Measurements from ENCODE around the gene BTBD2.

The BTBD2 gene

GRCh38 chr19:2054763-2055162 is 39.2 kb upstream of the BTBD2 start:
- H3K4me3 ChIP-seq (ENCODE audit: severe bottlenecking): no peak overlapping the region
- TF ChIP-seq, protein P1, sequence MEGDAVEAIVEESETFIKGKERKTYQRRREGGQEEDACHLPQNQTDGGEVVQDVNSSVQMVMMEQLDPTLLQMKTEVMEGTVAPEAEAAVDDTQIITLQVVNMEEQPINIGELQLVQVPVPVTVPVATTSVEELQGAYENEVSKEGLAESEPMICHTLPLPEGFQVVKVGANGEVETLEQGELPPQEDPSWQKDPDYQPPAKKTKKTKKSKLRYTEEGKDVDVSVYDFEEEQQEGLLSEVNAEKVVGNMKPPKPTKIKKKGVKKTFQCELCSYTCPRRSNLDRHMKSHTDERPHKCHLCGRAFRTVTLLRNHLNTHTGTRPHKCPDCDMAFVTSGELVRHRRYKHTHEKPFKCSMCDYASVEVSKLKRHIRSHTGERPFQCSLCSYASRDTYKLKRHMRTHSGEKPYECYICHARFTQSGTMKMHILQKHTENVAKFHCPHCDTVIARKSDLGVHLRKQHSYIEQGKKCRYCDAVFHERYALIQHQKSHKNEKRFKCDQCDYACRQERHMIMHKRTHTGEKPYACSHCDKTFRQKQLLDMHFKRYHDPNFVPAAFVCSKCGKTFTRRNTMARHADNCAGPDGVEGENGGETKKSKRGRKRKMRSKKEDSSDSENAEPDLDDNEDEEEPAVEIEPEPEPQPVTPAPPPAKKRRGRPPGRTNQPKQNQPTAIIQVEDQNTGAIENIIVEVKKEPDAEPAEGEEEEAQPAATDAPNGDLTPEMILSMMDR (IDR thresholded peaks at IDR 0.05; ENCODE audit: poor library complexity, severe bottlenecking): no peak
- ATAC-seq (ENCODE audit: low read depth): no peak
- peaks cover 40% of the 10 kb centered on the region for H3K4me1 ChIP-seq (ENCODE audit: insufficient read depth, poor library complexity, severe bottlenecking)
- no peak for DNase-seq (ENCODE audit: low spot score)
- H3K27ac ChIP-seq (ENCODE audit: poor library complexity, severe bottlenecking): peak overlapping the region; percentile 97
- no peaks in the 10 kb centered on the region for H3K27me3 ChIP-seq (ENCODE audit: insufficient read depth, poor library complexity, severe bottlenecking)
- H3K36me3 ChIP-seq (ENCODE audit: low read depth): peaks cover 8% of the 10 kb centered on the region
- H3K9me3 ChIP-seq (ENCODE audit: severe bottlenecking): no peaks in the 10 kb centered on the region

DNA sequence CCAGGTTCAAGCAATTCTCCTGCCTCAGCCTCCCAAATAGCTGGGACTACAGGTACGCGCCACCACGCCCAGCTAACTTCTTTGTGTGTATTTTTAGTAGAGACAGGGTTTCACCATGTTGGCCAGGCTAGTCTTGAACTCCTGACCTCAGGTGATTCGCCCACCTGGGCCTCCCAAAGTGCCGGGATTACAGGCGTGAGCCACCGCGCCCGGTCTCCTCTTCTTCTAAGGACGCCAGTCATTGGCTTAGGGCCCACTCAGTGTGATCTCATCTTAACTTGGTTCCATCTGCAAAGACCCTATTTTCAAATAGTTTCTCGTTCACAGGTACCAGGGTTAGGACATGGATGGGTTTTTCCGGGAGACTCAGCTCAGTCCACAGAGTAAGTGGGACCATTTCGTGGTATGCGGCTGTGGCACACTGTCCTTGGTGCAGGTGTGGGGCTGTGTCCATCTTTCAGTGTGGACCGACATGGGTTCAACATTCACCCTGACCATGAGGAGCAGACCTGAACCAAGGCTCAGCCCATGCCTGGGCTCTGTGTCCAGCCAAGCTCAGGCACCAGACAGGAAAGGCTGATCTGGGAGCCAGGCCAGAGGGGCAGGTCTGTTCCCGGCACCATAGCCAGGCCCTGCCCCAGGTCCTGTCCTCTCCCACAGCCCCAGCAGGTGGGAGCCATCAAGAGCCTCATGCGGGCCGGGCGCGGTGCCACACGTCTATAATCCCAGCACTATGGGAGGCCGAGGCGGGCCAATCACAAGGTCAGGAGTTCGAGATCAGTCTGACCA is 38.3 kb upstream of the BTBD2 start:
- Histone ChIP-seq H3K36me3 (ENCODE audit: low read depth) (peaks cover 18% of the 10 kb centered on the region), H3K27me3 (ENCODE audit: insufficient read depth, poor library complexity, severe bottlenecking) (no peaks in the 10 kb centered on the region), H3K4me3 (ENCODE audit: severe bottlenecking) (no peak overlapping the region), H3K27ac (ENCODE audit: poor library complexity, severe bottlenecking) (peak overlapping the region; percentile 97), H3K4me1 (ENCODE audit: insufficient read depth, poor library complexity, severe bottlenecking) (peaks cover 34% of the 10 kb centered on the region), H3K9me3 (ENCODE audit: severe bottlenecking) (no peaks in the 10 kb centered on the region)
- ATAC-seq (ENCODE audit: low read depth) (no peak), DNase-seq (ENCODE audit: low spot score) (peak; percentile 52)
- TF ChIP-seq, protein P1 (IDR thresholded peaks at IDR 0.05; ENCODE audit: poor library complexity, severe bottlenecking): no peak

DNA sequence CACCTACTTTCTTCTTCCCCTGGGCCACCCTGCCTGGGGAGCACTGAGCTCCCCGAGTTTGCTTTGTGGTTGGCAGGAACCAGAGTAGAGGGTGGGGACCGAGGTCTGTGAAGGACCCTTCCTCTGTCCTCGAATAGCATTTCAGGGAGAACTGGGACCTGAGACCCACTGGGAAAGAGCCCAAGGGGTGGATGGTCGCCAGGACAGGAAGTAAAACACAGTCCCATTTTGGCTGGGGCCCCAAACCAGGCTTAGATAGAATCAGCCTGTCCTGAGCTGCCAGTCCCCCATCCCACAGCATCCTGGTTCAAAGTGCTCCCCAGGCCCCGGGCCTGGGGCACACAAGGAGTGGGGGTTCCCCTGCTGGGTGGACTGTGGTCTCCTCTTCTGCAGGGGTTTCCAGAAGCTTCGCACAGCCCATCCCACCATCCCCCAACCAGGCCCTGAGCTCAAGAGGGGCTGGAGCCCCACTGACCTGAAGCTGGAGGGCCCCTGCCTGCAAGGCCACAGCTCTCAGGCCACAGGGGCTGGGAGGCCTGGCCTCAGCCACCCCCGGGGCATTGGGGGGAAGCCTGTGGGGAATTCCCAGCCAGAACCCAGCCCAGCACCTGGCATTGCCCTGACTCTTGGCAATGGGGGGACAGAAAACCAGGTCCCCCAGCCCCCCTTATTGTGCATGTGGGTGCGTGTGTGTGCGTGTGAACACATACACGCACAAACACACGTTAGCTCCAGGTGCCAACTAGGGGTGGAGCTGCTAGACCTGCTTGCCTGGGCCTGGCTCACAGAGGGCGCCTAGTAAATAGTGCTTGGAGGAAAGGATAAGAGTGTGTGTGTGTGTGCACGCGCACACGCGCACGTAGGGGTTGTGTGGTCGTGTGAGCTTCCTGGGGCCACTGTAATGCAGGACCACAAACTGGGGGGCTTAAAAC is 36.5 kb upstream of the BTBD2 start:
- H3K36me3 ChIP-seq (ENCODE audit: low read depth): peaks cover 35% of the 10 kb centered on the region
- no peaks in the 10 kb centered on the region for H3K9me3 ChIP-seq (ENCODE audit: severe bottlenecking)
- TF ChIP-seq, protein P1 (IDR thresholded peaks at IDR 0.05; ENCODE audit: poor library complexity, severe bottlenecking): no peak
- H3K4me1 ChIP-seq (ENCODE audit: insufficient read depth, poor library complexity, severe bottlenecking): peaks cover 46% of the 10 kb centered on the region
- no peaks in the 10 kb centered on the region for H3K27me3 ChIP-seq (ENCODE audit: insufficient read depth, poor library complexity, severe bottlenecking)
- H3K4me3 ChIP-seq (ENCODE audit: severe bottlenecking): no peak overlapping the region
- peak overlapping the region; percentile 83 for H3K27ac ChIP-seq (ENCODE audit: poor library complexity, severe bottlenecking)
- no peak for DNase-seq (ENCODE audit: low spot score)
- no peak for ATAC-seq (ENCODE audit: low read depth)

GRCh38 chr19:2050991-2051772 is 35.7 kb upstream of the BTBD2 start, which contains the start of gene MKNK2:
Gene MKNK2 (minus strand): TSS chr19:2051244. CDS start chr19:2050851, 393 bp downstream.
- Histone ChIP-seq H3K9me3 (ENCODE audit: severe bottlenecking) (no peaks in the 10 kb centered on the region), H3K27me3 (ENCODE audit: insufficient read depth, poor library complexity, severe bottlenecking) (no peaks in the 10 kb centered on the region), H3K27ac (ENCODE audit: poor library complexity, severe bottlenecking) (peak within 1 kb of the TSS; percentile 83), H3K4me1 (ENCODE audit: insufficient read depth, poor library complexity, severe bottlenecking) (peaks cover 47% of the 10 kb centered on the region), H3K4me3 (ENCODE audit: severe bottlenecking) (peak within 1 kb of the TSS; percentile 77), H3K36me3 (ENCODE audit: low read depth) (peaks cover 44% of the 10 kb centered on the region)
- peak; percentile 77 for DNase-seq (ENCODE audit: low spot score)
- peak; percentile 53 for ATAC-seq (ENCODE audit: low read depth)
- TF ChIP-seq, protein P1 (IDR thresholded peaks at IDR 0.05; ENCODE audit: poor library complexity, severe bottlenecking): peak; percentile 44

All from RWPE2 (cell line).